ENCODE results near the gene TBX19. TPM values are rescaled to one million over a fixed set of nuclear protein-coding genes. Genes with fewer than 3 reads are reported as not detected.

Gene TBX19
- total and polyA plus RNA-seq, 2 of the 4 experiments (the other 2 are of a cell fraction): 0.18 to 0.89 TPM

GRCh38 chr1:168338589-168339503, 58.2 kb downstream of the TBX19 start:
- Histone ChIP-seq H4K91ac (ENCODE audit: insufficient read depth, low read depth, low read length) (no peak overlapping the region), H3K4me2 (ENCODE audit: low read depth, low read length) (no peak overlapping the region), H3K23ac (ENCODE audit: low read depth, low read length) (no peak overlapping the region), H3K27me3 (ENCODE audit: control insufficient read depth, insufficient read depth, low read length) (peaks cover 4% of the 10 kb centered on the region), H3K79me1 (ENCODE audit: low read depth in 1 of 2, low read length in 2 of 2) (no peaks in the 10 kb centered on the region), H2AK5ac (ENCODE audit: low read depth, low read length) (no peak overlapping the region), H2AFZ (replicated peaks; ENCODE audit: low read length, poor library complexity) (no peak overlapping the region), H3K9ac (ENCODE audit: low read depth, low read length) (no peak overlapping the region), H3K18ac (ENCODE audit: low read depth, low read length) (no peak overlapping the region), H3K27ac (ENCODE audit: insufficient read depth, low read length) (no peak overlapping the region), H3K4me1 (ENCODE audit: control insufficient read depth, insufficient read depth, low read length) (no peaks in the 10 kb centered on the region), H2BK20ac (ENCODE audit: low read depth, low read length) (no peak overlapping the region), H3K14ac (replicated peaks; ENCODE audit: low read depth, low read length) (no peak overlapping the region), H3K4me3 (ENCODE audit: insufficient read depth, low read depth, low read length) (no peak overlapping the region), H3K36me3 (ENCODE audit: control insufficient read depth, insufficient read depth, low read length) (no peaks in the 10 kb centered on the region), H4K20me1 (ENCODE audit: insufficient read depth, low read length) (no peaks in the 10 kb centered on the region), H3K9me1 (ENCODE audit: insufficient read depth, low read length) (no peaks in the 10 kb centered on the region), H3K56ac (ENCODE audit: extremely low read depth, insufficient read depth, low read length) (no peak overlapping the region), H2BK120ac (ENCODE audit: low read depth, low read length) (no peak overlapping the region), H3K9me3 (ENCODE audit: control insufficient read depth, insufficient read depth, low read length) (no peaks in the 10 kb centered on the region), H2AK9ac (replicated peaks; ENCODE audit: low read depth, low read length, poor library complexity) (no peak overlapping the region), H4K5ac (ENCODE audit: low read depth, low read length) (no peak overlapping the region), H4K8ac (ENCODE audit: low read depth in 2 of 2, low read length in 2 of 2) (no peak overlapping the region), H3K4ac (ENCODE audit: low read depth, low read length) (no peak overlapping the region), H2BK15ac (ENCODE audit: low read depth, low read length) (no peak overlapping the region), H2BK5ac (ENCODE audit: low read depth, low read length, poor library complexity, severe bottlenecking) (no peak overlapping the region)
- WGBS, 2 experiments (ENCODE audit: extremely low coverage in 2 of 2, insufficient read length in 1 of 2): no CpG with 5 or more reads among the region's 13 CpGs
- dilution Hi-C loops (cut with HindIII; ENCODE audit: low sequenced_read_pairs, unreplicated experiment): no loop called here
- in situ Hi-C loops (cut with MboI; ENCODE audit: low sequenced_read_pairs): loop anchor here (25.0 kb wide), 1 partner anchor 1023 kb away; the partner anchor contains the start of genes BLZF1 and NME7
- intact Hi-C loops (cut with micrococcal nuclease): no loop called here
- DNase-seq (no peak), ATAC-seq (ENCODE audit: low read depth) (no peak)
- no TSS peak for BruUV-seq (replicated peaks)
- no peak for TF ChIP-seq ELK1 (IDR thresholded peaks at IDR 0.05; ENCODE audit: borderline replicate concordance, low read depth, low read length)
- 0 out of 2 replicates have a peak, but pooled peaks have one; percentile 8 for TF ChIP-seq MAFK (IDR thresholded peaks at IDR 0.05; ENCODE audit: low read depth, low read length)
- no peak for TF ChIP-seq RAD21 (IDR thresholded peaks at IDR 0.05; ENCODE audit: low read length)
- CTCF ChIA-PET: no interaction called here
- POLR2A ChIA-PET (ENCODE audit: unreplicated experiment): no interaction called here
